ENCODE results near the gene OSBPL10. TPM values are rescaled to one million over a fixed set of nuclear protein-coding genes. Genes with fewer than 3 reads are reported as not detected.
"Not testable (repeated sequence)": the region's sequence is repeated elsewhere in the genome, so short reads cannot be mapped to it uniquely, and the experiment has no call there.

Gene OSBPL10
- total and polyA plus RNA-seq, 2 of the 4 experiments (the other 2 are of a cell fraction), result 9.5 to 10.1 TPM

DNA sequence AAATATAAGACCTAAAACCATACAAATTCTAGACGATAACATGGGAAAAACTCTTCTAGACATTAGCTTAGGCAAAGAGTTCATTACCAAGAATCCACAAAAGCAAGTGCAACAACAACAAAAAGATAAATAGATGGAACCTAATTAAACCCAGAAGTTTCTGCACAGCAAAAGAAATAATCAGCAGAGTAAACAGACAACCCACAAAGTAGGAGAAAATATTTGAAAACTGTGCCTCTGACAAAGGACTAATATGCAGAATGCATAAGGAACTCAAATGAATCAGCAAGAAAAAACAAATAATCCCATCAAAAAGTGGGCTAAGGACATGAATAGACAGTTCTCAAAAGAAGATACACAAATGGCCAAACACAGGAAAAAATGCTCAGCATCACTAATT, 198.8 kb downstream of the OSBPL10 start:
- H2BK15ac ChIP-seq (ENCODE audit: low read depth, low read length); ATAC-seq (ENCODE audit: low read depth); H3K4ac ChIP-seq (ENCODE audit: low read depth, low read length); H3K9me1 ChIP-seq (ENCODE audit: insufficient read depth, low read length); H3K18ac ChIP-seq (ENCODE audit: low read depth, low read length); dilution Hi-C loops (cut with HindIII; ENCODE audit: low sequenced_read_pairs, unreplicated experiment); in situ Hi-C loops (cut with MboI; ENCODE audit: low sequenced_read_pairs); H3K4me2 ChIP-seq (ENCODE audit: low read depth, low read length); H4K91ac ChIP-seq (ENCODE audit: insufficient read depth, low read depth, low read length); CTCF ChIA-PET; H3K4me3 ChIP-seq (ENCODE audit: insufficient read depth, low read depth, low read length); H3K27ac ChIP-seq (ENCODE audit: insufficient read depth, low read length); H3K36me3 ChIP-seq (ENCODE audit: control insufficient read depth, insufficient read depth, low read length); H3K14ac ChIP-seq (replicated peaks; ENCODE audit: low read depth, low read length); H3K56ac ChIP-seq (ENCODE audit: extremely low read depth, insufficient read depth, low read length); H3K79me1 ChIP-seq (ENCODE audit: low read depth in 1 of 2, low read length in 2 of 2); H3K4me1 ChIP-seq (ENCODE audit: control insufficient read depth, insufficient read depth, low read length); intact Hi-C loops (cut with micrococcal nuclease); POLR2A ChIA-PET (ENCODE audit: unreplicated experiment); H2AK5ac ChIP-seq (ENCODE audit: low read depth, low read length); H2BK20ac ChIP-seq (ENCODE audit: low read depth, low read length); H4K20me1 ChIP-seq (ENCODE audit: insufficient read depth, low read length); H3K9ac ChIP-seq (ENCODE audit: low read depth, low read length); H3K23ac ChIP-seq (ENCODE audit: low read depth, low read length); H2BK5ac ChIP-seq (ENCODE audit: low read depth, low read length, poor library complexity, severe bottlenecking); H3K27me3 ChIP-seq (ENCODE audit: control insufficient read depth, insufficient read depth, low read length); H4K5ac ChIP-seq (ENCODE audit: low read depth, low read length); DNase-seq; H2AFZ ChIP-seq (replicated peaks; ENCODE audit: low read length, poor library complexity); H3K9me3 ChIP-seq (ENCODE audit: control insufficient read depth, insufficient read depth, low read length); H2AK9ac ChIP-seq (replicated peaks; ENCODE audit: low read depth, low read length, poor library complexity); BruUV-seq (replicated peaks); H2BK120ac ChIP-seq (ENCODE audit: low read depth, low read length); H4K8ac ChIP-seq (ENCODE audit: low read depth in 2 of 2, low read length in 2 of 2): not testable (repeated sequence)
- no CpG with 5 or more reads among the region's 1 CpG for WGBS, 2 experiments (ENCODE audit: extremely low coverage in 2 of 2, insufficient read length in 1 of 2)
